ENCODE data around the gene ANKRD42.

DNA sequence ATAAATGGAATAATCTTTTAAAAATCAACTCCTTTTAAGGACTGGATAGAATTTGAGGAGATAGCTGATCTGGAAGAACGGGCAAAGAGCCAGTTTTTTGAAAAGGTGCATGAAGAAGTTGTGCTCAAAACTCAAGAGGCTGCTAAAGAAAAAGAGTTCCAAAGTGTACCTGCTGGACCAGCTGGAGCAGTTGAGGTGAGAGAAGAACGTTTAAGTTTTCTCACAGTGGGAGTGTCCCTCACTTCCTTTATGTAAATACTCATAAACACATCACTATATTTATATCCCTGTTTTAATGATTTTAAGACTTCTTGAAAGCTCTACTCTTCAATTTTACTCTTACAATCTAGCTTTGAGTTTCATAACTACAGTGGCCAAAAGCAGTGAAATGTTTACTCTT lies 11.7 kb upstream of the ANKRD42 start:
- TF ChIP-seq CTCF (IDR thresholded peaks at IDR 0.05) (no peak), POLR2A (IDR thresholded peaks at IDR 0.05) (no peak)
